KBM-7 (cell line): ENCODE data around the gene SSTR5.

Source experiments
- DNase-seq: peaks from one replicate; pipeline ENCODE4 v3.0.0-alpha.2; 2015
- in situ Hi-C: fragments of 300-500 bp; cut with MboI; formaldehyde crosslinking; loops from 2 replicates; pipeline ENCODE4 v1.14.3; 2020; ENCODE audit warnings: low sequenced_read_pairs, low pct_unique_long_range_greater_than_20kb, mixed read lengths

The SSTR5 gene

GRCh38 chr16:1037394-1038257 lies 34.9 kb upstream of the SSTR5 start:
- DNase-seq = no peak
- in situ Hi-C loops = no loop called here

GRCh38 chr16:1038932-1039331 lies 33.6 kb upstream of the SSTR5 start:
- DNase-seq = no peak
- in situ Hi-C loops = no loop called here

- no peak for DNase-seq
- in situ Hi-C loops = no loop called here
Observed at GRCh38 chr16:1039762-1040161, 32.8 kb upstream of the SSTR5 start.

- in situ Hi-C loops = no loop called here
- no peak for DNase-seq
Observed at GRCh38 chr16:1040346-1040745, 32.2 kb upstream of the SSTR5 start.

- DNase-seq = no peak
- in situ Hi-C loops = no loop called here
Observed at GRCh38 chr16:1042049-1042744, 30.4 kb upstream of the SSTR5 start.

- DNase-seq = no peak
- in situ Hi-C loops = no loop called here
Observed at GRCh38 chr16:1042866-1043265, 29.7 kb upstream of the SSTR5 start.

- in situ Hi-C loops = no loop called here
Observed at GRCh38 chr16:1043881-1044451, 28.6 kb upstream of the SSTR5 start.

GRCh38 chr16:1044460-1045309 lies 27.9 kb upstream of the SSTR5 start:
- in situ Hi-C loops = no loop called here

More at GRCh38 chr16:1043881-1044451, 28.6 kb upstream of the SSTR5 start:
- no peak for DNase-seq

GRCh38 chr16:1045310-1045992 lies 27.1 kb upstream of the SSTR5 start:
- no peak for DNase-seq
- in situ Hi-C loops = no loop called here

More at GRCh38 chr16:1044460-1045309, 27.9 kb upstream of the SSTR5 start:
- DNase-seq = no peak

- in situ Hi-C loops = no loop called here
- no peak for DNase-seq
Observed at GRCh38 chr16:1045993-1046911, 26.3 kb upstream of the SSTR5 start.

GRCh38 chr16:1047123-1047522 lies 25.4 kb upstream of the SSTR5 start:
- DNase-seq = no peak
- in situ Hi-C loops = no loop called here

- in situ Hi-C loops = no loop called here
- DNase-seq = no peak
Observed at GRCh38 chr16:1047801-1048200, 24.7 kb upstream of the SSTR5 start.

GRCh38 chr16:1048442-1049112 lies 24.0 kb upstream of the SSTR5 start:
- no peak for DNase-seq
- in situ Hi-C loops = no loop called here

- in situ Hi-C loops = no loop called here
- DNase-seq = no peak
Observed at GRCh38 chr16:1049113-1049975, 23.2 kb upstream of the SSTR5 start.

- in situ Hi-C loops = no loop called here
- no peak for DNase-seq
Observed at GRCh38 chr16:1049976-1050247, 22.6 kb upstream of the SSTR5 start.

- in situ Hi-C loops = no loop called here
- DNase-seq = no peak
Observed at GRCh38 chr16:1050516-1050915, 22.0 kb upstream of the SSTR5 start.

- in situ Hi-C loops = no loop called here
- DNase-seq = no peak
Observed at GRCh38 chr16:1050921-1051320, 21.6 kb upstream of the SSTR5 start.
